Lower lobe of right lung (tissue), 2 donors: ENCODE measurements around the gene UQCRH. TPM values are rescaled to one million over a fixed set of nuclear protein-coding genes. Genes with fewer than 3 reads are reported as not detected.

Experiments used
- ATAC-seq, 2 donors: fragments of 200-7000 bp; cut with Tn5 transposase; one replicate each; pipeline ENCODE4 v1.9.1; 2020 to 2022; ENCODE audit warnings: mild to moderate bottlenecking in 2 of 2, moderate library complexity in 2 of 2
- DNase-seq: peaks from one replicate; pipeline ENCODE4 v3.0.0-alpha.2; 2020
- H3K27ac ChIP-seq: fragments of 200-600 bp; one replicate; pipeline ENCODE4 v1.8.0; 2022
- H3K27me3 ChIP-seq: fragments of 200-600 bp; one replicate; pipeline ENCODE4 v1.8.0; 2022; ENCODE audit warnings: low read depth
- H3K36me3 ChIP-seq: fragments of 200-600 bp; one replicate; pipeline ENCODE4 v1.8.0; 2022; ENCODE audit warnings: mild to moderate bottlenecking
- H3K4me1 ChIP-seq: fragments of 200-600 bp; one replicate; pipeline ENCODE4 v1.8.0; 2022
- H3K4me3 ChIP-seq: fragments of 200-600 bp; one replicate; pipeline ENCODE4 v1.8.0; 2022; ENCODE audit warnings: mild to moderate bottlenecking
- H3K9me3 ChIP-seq: fragments of 200-600 bp; one replicate; pipeline ENCODE4 v1.8.0; 2022
- CTCF ChIP-seq: fragments of 200-600 bp; IDR thresholded peaks from one replicate; pipeline ENCODE4 v1.8.0; 2022; ENCODE audit warnings: antibody characterized with exemption, mild to moderate bottlenecking
- intact Hi-C: fragments of 100-400 bp; cut with DNase I; formaldehyde crosslinking; loops from one replicate; pipeline ENCODE4 v1.11.0; 2022
- total RNA-seq: library from RNA; stranded (reverse); fragmentation: NEBNext Ultra II Directional; extraction: Animal tissue kit (Norgen Biotek cat#: 25700); gene quantifications from one replicate; pipeline ENCODE4 v1.2.1, GENCODE V29; 2021
- donor health status: DM: no; HTN: yes; CAD: no; lungs with severe emphysema.

UQCRH gene
- total RNA-seq, 1 donor from 2014 or later: 157 TPM

GRCh38 chr1:46342677-46343350, 39.3 kb downstream of the UQCRH start:
- Histone ChIP-seq H3K27ac (no peak overlapping the region), H3K4me3 (no peak overlapping the region), H3K9me3 (no peaks in the 10 kb centered on the region), H3K4me1 (peaks cover 19% of the 10 kb centered on the region), H3K36me3 (peaks cover 45% of the 10 kb centered on the region), H3K27me3 (no peaks in the 10 kb centered on the region)
- no peak for TF ChIP-seq CTCF
- no peak for ATAC-seq
- DNase-seq: no peak
- intact Hi-C loops: no loop called here

- intact Hi-C loops: no loop called here
- DNase-seq (no peak), ATAC-seq (no peak)
- H3K27ac ChIP-seq: no peak overlapping the region
- H3K4me1 ChIP-seq: peaks cover 19% of the 10 kb centered on the region
- no peaks in the 10 kb centered on the region for H3K9me3 ChIP-seq
- TF ChIP-seq CTCF: no peak
- H3K4me3 ChIP-seq: no peak overlapping the region
- peaks cover 47% of the 10 kb centered on the region for H3K36me3 ChIP-seq
- no peaks in the 10 kb centered on the region for H3K27me3 ChIP-seq
Measured at GRCh38 chr1:46343351-46343695, 39.8 kb downstream of the UQCRH start.

- no peaks in the 10 kb centered on the region for H3K27me3 ChIP-seq
- ATAC-seq (no peak), DNase-seq (no peak)
- no peak for TF ChIP-seq CTCF
- H3K27ac ChIP-seq: no peak overlapping the region
- H3K4me1 ChIP-seq: peaks cover 19% of the 10 kb centered on the region
- H3K36me3 ChIP-seq: peaks cover 48% of the 10 kb centered on the region
- no peak overlapping the region for H3K4me3 ChIP-seq
- intact Hi-C loops: no loop called here
- H3K9me3 ChIP-seq: no peaks in the 10 kb centered on the region
Measured at GRCh38 chr1:46343705-46344104, 40.2 kb downstream of the UQCRH start.

- no peaks in the 10 kb centered on the region for H3K9me3 ChIP-seq
- DNase-seq (no peak), ATAC-seq (no peak)
- H3K4me3 ChIP-seq: no peak overlapping the region
- H3K36me3 ChIP-seq: peaks cover 55% of the 10 kb centered on the region
- peaks cover 14% of the 10 kb centered on the region for H3K4me1 ChIP-seq
- no peaks in the 10 kb centered on the region for H3K27me3 ChIP-seq
- intact Hi-C loops: no loop called here
- no peak for TF ChIP-seq CTCF
- H3K27ac ChIP-seq: no peak overlapping the region
Measured at GRCh38 chr1:46344481-46344880, 41.0 kb downstream of the UQCRH start.

- intact Hi-C loops: no loop called here
- H3K36me3 ChIP-seq: peaks cover 63% of the 10 kb centered on the region
- no peak for TF ChIP-seq CTCF
- H3K4me1 ChIP-seq: peaks cover 11% of the 10 kb centered on the region
- no peak overlapping the region for H3K4me3 ChIP-seq
- DNase-seq: no peak
- no peaks in the 10 kb centered on the region for H3K27me3 ChIP-seq
- no peak for ATAC-seq
- H3K27ac ChIP-seq: no peak overlapping the region
- H3K9me3 ChIP-seq: no peaks in the 10 kb centered on the region
Measured at GRCh38 chr1:46345281-46345680, 41.8 kb downstream of the UQCRH start.
